RWPE1 (cell line): ENCODE data around the gene MMP23B.
"Not testable (repeated sequence)": the region's sequence is repeated elsewhere in the genome, so short reads cannot be mapped to it uniquely, and the experiment has no call there.

Experiments used
- CTCF ChIA-PET: fragments of 350-600 bp; sonication (Branson Sonifier 250); formaldehyde crosslinking; extraction: SDS; loops from one replicate; lab custom pipeline; 2021; lab: Yijun Ruan, JAX
- POLR2A ChIA-PET: fragments of 400-600 bp; formaldehyde crosslinking; extraction: SDS; loops from one replicate; lab custom pipeline; 2020; ENCODE audit warnings: antibody characterized with exemption; ENCODE audit not compliant: low non-redundant PET; lab: Yijun Ruan, JAX
- DNase-seq: peaks from one replicate; pipeline ENCODE4 v3.0.0; 2012; ENCODE audit warnings: low spot score
- H3K27ac ChIP-seq: fragments of 450-650 bp; 2 replicates; pipeline ENCODE4 v1.5.1; 2017
- CTCF ChIP-seq: fragments of 450-650 bp; conservative IDR thresholded peaks from 2 replicates; pipeline ENCODE4 v1.5.1; 2017; ENCODE audit warnings: low read depth, mild to moderate bottlenecking

Gene MMP23B

GRCh38 chr1:1658583-1659549 is 26.9 kb downstream of the MMP23B start, which contains the start of gene CDK11B:
TSS of gene CDK11B (minus strand) at chr1:1659004. CDS start at chr1:1657485, 1,519 bp downstream.
- peak; percentile 47 for TF ChIP-seq CTCF
- peak within 1 kb of the TSS; percentile 98 for H3K27ac ChIP-seq
- CTCF ChIA-PET, POLR2A ChIA-PET: not testable (repeated sequence)
- DNase-seq = peak; percentile 96

DNA sequence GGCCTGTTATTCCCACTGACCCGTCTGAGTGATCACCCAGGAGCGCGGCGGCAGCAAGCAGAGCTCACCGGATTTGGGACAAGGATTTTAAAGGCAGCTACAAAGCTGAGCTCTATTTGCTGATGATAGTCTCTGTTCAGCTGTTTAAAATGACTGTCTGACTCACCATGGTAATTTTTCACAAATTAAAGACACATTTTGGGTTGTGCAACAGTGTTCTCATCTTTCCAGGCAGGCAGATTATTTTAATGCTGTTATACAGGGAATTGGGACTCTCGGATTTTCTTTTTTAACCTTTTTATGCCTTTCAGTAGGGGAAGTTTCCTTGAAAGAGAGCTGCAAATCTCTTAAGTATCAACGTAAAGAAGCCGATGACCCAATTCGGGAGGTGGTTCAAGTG is 30.4 kb downstream of the MMP23B start:
- CTCF ChIA-PET, DNase-seq, H3K27ac ChIP-seq: not testable (repeated sequence)
- POLR2A ChIA-PET = interaction anchor here (0.5 kb wide), 1 partner anchor 24 kb away, joined by 3 read pairs; no protein-coding TSS in a partner anchor

DNA sequence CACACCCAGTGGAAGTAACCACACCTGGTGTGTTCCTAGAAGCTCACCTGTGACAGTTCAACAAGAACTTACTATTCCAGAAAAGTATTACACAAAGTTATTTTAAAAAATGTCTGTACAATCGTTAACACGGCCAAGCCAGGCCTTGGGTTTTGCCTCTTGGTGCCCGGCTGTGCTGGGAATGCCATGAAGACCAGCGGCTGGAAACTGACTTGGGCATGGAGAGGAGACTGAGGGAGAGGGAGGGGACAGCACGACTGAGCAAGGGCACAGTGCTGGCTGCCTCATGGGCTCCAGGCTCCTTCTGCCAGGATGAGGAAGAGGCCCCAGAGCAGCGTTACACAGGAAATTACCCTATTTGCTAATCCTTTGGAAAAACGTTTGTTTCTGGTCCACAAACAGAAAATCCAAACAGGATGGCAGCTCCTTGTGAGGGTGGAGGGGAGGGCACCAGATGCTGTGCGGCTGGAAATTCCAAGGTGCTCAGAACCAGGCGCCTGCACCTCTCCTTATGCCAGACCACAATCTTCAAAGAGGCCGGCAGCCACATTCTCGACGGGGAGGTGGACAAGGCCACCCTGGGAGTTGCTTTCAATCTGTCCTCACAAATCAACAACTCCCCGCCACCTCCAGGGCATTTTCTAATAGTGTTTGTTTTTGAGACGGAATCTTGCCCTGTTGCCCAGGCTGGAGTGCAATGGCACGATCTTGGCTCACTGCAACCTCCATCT is 31.0 kb downstream of the MMP23B start:
- peak overlapping the region; percentile 23; the same call in 1 of the 2 replicates for H3K27ac ChIP-seq
- CTCF ChIA-PET, DNase-seq, POLR2A ChIA-PET: not testable (repeated sequence)

DNA sequence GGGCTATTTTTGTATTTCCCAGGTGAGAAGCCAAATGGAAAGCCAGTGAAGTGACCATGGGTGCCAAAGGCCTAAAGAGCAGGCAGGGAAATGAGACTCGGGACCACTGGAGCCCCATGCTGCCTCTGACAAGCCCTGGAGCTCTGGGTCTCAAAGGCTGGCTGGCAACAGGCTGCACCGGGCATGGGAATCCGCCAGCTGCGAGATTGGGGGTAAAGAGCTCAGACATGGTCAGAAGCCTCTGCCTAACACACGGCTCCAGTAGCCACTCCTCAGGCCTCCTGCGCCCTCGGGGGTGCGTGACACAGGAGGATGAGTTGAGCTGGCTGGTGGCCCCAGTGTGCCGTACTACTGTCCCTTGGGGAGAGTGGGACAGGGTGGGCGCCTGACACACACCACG is 32.3 kb downstream of the MMP23B start:
- DNase-seq, H3K27ac ChIP-seq, POLR2A ChIA-PET: not testable (repeated sequence)
- CTCF ChIA-PET = interaction anchor here (1.8 kb wide), 1 partner anchor 15 kb away, joined by 7 read pairs; no protein-coding TSS in a partner anchor

GRCh38 chr1:1664941-1665814 is 33.2 kb downstream of the MMP23B start:
- CTCF ChIA-PET = interaction anchor here (0.6 to 1.8 kb wide), 6 partner anchors 14 to 500 kb away, joined by 3 to 9 read pairs (median 4); no protein-coding TSS in a partner anchor
- no peak for TF ChIP-seq CTCF
- no peak for DNase-seq
- POLR2A ChIA-PET = no interaction called here
- no peak overlapping the region for H3K27ac ChIP-seq

- no peak for DNase-seq
- POLR2A ChIA-PET = no interaction called here
- no peak overlapping the region for H3K27ac ChIP-seq
- CTCF ChIA-PET = interaction anchor here (0.6 to 1.8 kb wide), 4 partner anchors 13 to 500 kb away, joined by 4 to 9 read pairs (median 6); no protein-coding TSS in a partner anchor
- TF ChIP-seq CTCF = peak; percentile 48
These were observed 33.9 kb downstream of the MMP23B start for GRCh38 chr1:1665815-1666251.

DNA sequence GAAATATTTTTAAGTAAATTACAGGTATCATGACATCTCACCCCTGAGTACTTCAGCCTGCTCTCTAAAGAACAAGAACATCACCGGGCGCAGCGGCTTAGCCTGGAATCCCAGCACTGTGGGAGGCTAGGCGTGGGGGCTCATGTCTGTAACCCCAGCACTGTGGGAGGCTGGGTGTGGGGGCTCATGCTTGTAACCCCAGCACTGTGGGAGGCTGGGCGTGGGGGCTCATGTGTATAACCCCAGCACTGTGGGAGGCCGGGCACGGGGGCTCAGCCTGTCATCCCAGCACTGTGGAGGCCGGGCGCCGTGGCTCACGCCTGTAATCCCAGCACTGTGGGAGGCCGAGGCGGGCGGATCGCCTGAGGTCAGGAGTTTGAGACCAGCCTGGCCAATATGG is 34.6 kb downstream of the MMP23B start:
- ChIA-PET CTCF (no interaction called here), POLR2A (no interaction called here)
- no peak for DNase-seq
- no peak overlapping the region for H3K27ac ChIP-seq
- no peak for TF ChIP-seq CTCF
